ENCODE data around the gene RXRB. TPM values are rescaled to one million over a fixed set of nuclear protein-coding genes. Genes with fewer than 3 reads are reported as not detected.
A peak's percentile ranks its signal among the peaks of the same experiment; 100 is the strongest.

Gene RXRB
- total and polyA plus RNA-seq, 2 of the 13 experiments (the other 11 are each of a cell fraction or from before 2014, with no cell fraction given), result 26.7 to 55.7 TPM

DNA sequence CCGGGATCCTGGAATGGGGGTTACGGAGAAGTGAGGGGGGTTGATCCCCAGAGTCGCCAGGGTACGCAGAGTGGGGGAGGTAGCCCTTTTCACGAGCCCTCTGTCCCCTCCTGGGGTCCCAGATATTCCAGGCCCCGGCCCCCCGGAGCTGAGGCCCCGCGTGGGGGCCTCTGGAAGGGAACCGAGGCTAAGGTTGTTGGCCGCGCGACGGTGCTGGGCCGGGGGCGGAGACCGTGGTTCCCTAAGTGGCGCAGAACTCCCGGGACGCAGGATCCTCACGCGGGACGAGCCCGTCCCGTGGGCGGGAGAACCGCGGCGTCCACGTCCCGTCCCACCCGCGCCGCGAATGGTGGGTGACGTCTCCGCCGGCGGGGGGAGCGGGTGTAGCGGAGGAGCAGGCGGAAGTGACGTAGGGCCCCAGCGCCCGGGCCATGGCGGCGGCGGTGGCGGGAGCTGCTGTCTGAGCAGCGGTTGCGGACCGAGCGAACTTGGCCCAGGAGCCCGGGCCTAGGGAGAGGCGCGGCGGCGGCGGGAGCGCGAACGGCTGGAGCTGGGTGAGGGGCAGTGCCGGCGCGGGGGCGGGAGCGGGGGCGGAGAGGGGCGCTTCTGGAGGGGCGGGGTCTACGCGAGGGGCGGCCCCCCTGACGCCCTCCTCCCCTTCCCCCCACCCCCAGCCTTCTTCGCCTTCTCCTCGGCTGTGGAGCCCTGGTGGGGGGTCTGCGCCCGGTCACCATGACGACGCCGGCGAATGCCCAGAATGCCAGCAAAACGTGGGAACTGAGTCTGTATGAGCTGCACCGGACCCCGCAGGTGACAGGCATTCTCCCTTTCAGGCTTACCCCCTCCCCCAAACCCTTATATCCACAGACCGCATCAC, 7.9 kb upstream of the RXRB start, which contains the start of gene RING1 (continued):
- peak; percentile 54; the same call in 1 of the 2 replicates for TF ChIP-seq KLF15 (CRISPR knock-in tag; IDR thresholded peaks at IDR 0.05; ENCODE audit: borderline replicate concordance)
- no peak for TF ChIP-seq POLR2AphosphoS2 (IDR thresholded peaks at IDR 0.05; ENCODE audit: low read depth, low read length)
- no peak; the same call in 1 of the 2 replicates for TF ChIP-seq ZZZ3 (CRISPR knock-in tag; IDR thresholded peaks at IDR 0.05; ENCODE audit: borderline replicate concordance)
- TF ChIP-seq IRX3 (CRISPR knock-in tag; IDR thresholded peaks at IDR 0.05; ENCODE audit: borderline replicate concordance, low read depth), result no peak
- TF ChIP-seq, protein P1, sequence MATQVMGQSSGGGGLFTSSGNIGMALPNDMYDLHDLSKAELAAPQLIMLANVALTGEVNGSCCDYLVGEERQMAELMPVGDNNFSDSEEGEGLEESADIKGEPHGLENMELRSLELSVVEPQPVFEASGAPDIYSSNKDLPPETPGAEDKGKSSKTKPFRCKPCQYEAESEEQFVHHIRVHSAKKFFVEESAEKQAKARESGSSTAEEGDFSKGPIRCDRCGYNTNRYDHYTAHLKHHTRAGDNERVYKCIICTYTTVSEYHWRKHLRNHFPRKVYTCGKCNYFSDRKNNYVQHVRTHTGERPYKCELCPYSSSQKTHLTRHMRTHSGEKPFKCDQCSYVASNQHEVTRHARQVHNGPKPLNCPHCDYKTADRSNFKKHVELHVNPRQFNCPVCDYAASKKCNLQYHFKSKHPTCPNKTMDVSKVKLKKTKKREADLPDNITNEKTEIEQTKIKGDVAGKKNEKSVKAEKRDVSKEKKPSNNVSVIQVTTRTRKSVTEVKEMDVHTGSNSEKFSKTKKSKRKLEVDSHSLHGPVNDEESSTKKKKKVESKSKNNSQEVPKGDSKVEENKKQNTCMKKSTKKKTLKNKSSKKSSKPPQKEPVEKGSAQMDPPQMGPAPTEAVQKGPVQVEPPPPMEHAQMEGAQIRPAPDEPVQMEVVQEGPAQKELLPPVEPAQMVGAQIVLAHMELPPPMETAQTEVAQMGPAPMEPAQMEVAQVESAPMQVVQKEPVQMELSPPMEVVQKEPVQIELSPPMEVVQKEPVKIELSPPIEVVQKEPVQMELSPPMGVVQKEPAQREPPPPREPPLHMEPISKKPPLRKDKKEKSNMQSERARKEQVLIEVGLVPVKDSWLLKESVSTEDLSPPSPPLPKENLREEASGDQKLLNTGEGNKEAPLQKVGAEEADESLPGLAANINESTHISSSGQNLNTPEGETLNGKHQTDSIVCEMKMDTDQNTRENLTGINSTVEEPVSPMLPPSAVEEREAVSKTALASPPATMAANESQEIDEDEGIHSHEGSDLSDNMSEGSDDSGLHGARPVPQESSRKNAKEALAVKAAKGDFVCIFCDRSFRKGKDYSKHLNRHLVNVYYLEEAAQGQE (IDR thresholded peaks at IDR 0.05; ENCODE audit: borderline replicate concordance in 1 of 2, low read depth in 1 of 2, low read length in 2 of 2), result no peak
- TF ChIP-seq, protein P2, sequence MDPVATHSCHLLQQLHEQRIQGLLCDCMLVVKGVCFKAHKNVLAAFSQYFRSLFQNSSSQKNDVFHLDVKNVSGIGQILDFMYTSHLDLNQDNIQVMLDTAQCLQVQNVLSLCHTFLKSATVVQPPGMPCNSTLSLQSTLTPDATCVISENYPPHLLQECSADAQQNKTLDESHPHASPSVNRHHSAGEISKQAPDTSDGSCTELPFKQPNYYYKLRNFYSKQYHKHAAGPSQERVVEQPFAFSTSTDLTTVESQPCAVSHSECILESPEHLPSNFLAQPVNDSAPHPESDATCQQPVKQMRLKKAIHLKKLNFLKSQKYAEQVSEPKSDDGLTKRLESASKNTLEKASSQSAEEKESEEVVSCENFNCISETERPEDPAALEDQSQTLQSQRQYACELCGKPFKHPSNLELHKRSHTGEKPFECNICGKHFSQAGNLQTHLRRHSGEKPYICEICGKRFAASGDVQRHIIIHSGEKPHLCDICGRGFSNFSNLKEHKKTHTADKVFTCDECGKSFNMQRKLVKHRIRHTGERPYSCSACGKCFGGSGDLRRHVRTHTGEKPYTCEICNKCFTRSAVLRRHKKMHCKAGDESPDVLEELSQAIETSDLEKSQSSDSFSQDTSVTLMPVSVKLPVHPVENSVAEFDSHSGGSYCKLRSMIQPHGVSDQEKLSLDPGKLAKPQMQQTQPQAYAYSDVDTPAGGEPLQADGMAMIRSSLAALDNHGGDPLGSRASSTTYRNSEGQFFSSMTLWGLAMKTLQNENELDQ (CRISPR knock-in tag; IDR thresholded peaks at IDR 0.05; ENCODE audit: borderline replicate concordance), result peak; percentile 67; the same call in 1 of the 2 replicates
- TF ChIP-seq MIER3 (CRISPR knock-in tag; IDR thresholded peaks at IDR 0.05; ENCODE audit: borderline replicate concordance), result peak; percentile 43; the same call in 1 of the 2 replicates
- TF ChIP-seq, protein P3, sequence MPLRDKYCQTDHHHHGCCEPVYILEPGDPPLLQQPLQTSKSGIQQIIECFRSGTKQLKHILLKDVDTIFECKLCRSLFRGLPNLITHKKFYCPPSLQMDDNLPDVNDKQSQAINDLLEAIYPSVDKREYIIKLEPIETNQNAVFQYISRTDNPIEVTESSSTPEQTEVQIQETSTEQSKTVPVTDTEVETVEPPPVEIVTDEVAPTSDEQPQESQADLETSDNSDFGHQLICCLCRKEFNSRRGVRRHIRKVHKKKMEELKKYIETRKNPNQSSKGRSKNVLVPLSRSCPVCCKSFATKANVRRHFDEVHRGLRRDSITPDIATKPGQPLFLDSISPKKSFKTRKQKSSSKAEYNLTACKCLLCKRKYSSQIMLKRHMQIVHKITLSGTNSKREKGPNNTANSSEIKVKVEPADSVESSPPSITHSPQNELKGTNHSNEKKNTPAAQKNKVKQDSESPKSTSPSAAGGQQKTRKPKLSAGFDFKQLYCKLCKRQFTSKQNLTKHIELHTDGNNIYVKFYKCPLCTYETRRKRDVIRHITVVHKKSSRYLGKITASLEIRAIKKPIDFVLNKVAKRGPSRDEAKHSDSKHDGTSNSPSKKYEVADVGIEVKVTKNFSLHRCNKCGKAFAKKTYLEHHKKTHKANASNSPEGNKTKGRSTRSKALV (CRISPR knock-in tag; IDR thresholded peaks at IDR 0.05), result peak; percentile 53; the same call in 1 of the 2 replicates
- TF ChIP-seq, protein P4, sequence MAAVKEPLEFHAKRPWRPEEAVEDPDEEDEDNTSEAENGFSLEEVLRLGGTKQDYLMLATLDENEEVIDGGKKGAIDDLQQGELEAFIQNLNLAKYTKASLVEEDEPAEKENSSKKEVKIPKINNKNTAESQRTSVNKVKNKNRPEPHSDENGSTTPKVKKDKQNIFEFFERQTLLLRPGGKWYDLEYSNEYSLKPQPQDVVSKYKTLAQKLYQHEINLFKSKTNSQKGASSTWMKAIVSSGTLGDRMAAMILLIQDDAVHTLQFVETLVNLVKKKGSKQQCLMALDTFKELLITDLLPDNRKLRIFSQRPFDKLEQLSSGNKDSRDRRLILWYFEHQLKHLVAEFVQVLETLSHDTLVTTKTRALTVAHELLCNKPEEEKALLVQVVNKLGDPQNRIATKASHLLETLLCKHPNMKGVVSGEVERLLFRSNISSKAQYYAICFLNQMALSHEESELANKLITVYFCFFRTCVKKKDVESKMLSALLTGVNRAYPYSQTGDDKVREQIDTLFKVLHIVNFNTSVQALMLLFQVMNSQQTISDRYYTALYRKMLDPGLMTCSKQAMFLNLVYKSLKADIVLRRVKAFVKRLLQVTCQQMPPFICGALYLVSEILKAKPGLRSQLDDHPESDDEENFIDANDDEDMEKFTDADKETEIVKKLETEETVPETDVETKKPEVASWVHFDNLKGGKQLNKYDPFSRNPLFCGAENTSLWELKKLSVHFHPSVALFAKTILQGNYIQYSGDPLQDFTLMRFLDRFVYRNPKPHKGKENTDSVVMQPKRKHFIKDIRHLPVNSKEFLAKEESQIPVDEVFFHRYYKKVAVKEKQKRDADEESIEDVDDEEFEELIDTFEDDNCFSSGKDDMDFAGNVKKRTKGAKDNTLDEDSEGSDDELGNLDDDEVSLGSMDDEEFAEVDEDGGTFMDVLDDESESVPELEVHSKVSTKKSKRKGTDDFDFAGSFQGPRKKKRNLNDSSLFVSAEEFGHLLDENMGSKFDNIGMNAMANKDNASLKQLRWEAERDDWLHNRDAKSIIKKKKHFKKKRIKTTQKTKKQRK (IDR thresholded peaks at IDR 0.05; ENCODE audit: low read length), result no peak
- peak; percentile 1; the same call in 1 of the 2 replicates for TF ChIP-seq MTF2 (CRISPR knock-in tag; IDR thresholded peaks at IDR 0.05; ENCODE audit: borderline replicate concordance)
- peak; percentile 52; the same call in 1 of the 2 replicates for TF ChIP-seq NCOA2 (CRISPR knock-in tag; IDR thresholded peaks at IDR 0.05)
- TF ChIP-seq ZNF879 (CRISPR knock-in tag; IDR thresholded peaks at IDR 0.05), result no peak
